H4 (cell line): ENCODE results near the gene CEP128. TPM values are rescaled to one million over a fixed set of nuclear protein-coding genes. Genes with fewer than 3 reads are reported as not detected.

Experiments used
- DNase-seq: peaks from one replicate; pipeline ENCODE4 v3.0.0-alpha.2; 2015; ENCODE audit warnings: low spot score
- total RNA-seq: library from RNA; depleted of rRNA; stranded (reverse); fragments of >200 nt; shearing (Covaris generic); gene quantifications from 2 replicates; pipeline ENCODE4 v1.2.3, GENCODE V29; 2014

The CEP128 gene
- total RNA-seq, 1 experiment from 2014 or later: 5.7 TPM

GRCh38 chr14:80609055-80609454 is 332.5 kb downstream of the CEP128 start:
- no peak for DNase-seq

- DNase-seq: no peak
Observed at GRCh38 chr14:80608563-80608962, 333.0 kb downstream of the CEP128 start.

- DNase-seq: no peak
Observed at GRCh38 chr14:80607430-80608190, 333.9 kb downstream of the CEP128 start.

GRCh38 chr14:80606347-80606772 is 335.2 kb downstream of the CEP128 start:
- no peak for DNase-seq

- DNase-seq: no peak
Observed at GRCh38 chr14:80605536-80605935, 336.0 kb downstream of the CEP128 start.

GRCh38 chr14:80602946-80603345 is 338.6 kb downstream of the CEP128 start:
- no peak for DNase-seq

- DNase-seq: peak; percentile 68
Observed at GRCh38 chr14:80587096-80587724, 354.3 kb downstream of the CEP128 start.

- DNase-seq: no peak
Observed at GRCh38 chr14:80586131-80586530, 355.4 kb downstream of the CEP128 start.

- no peak for DNase-seq
Observed at GRCh38 chr14:80585506-80585835, 356.1 kb downstream of the CEP128 start.

GRCh38 chr14:80584744-80585505 is 356.6 kb downstream of the CEP128 start:
- no peak for DNase-seq

GRCh38 chr14:80577599-80577998 is 363.9 kb downstream of the CEP128 start:
- no peak for DNase-seq

- no peak for DNase-seq
Observed at GRCh38 chr14:80576401-80576800, 365.1 kb downstream of the CEP128 start.

GRCh38 chr14:80575763-80576162 is 365.8 kb downstream of the CEP128 start:
- DNase-seq: no peak

GRCh38 chr14:80572666-80573065 is 368.9 kb downstream of the CEP128 start:
- DNase-seq: no peak

- no peak for DNase-seq
Observed at GRCh38 chr14:80570930-80571298, 370.6 kb downstream of the CEP128 start.

GRCh38 chr14:80567905-80568536 is 373.5 kb downstream of the CEP128 start:
- peak; percentile 55 for DNase-seq

- no peak for DNase-seq
Observed at GRCh38 chr14:80565001-80565400, 376.5 kb downstream of the CEP128 start.

- no peak for DNase-seq
Observed at GRCh38 chr14:80564051-80564450, 377.5 kb downstream of the CEP128 start.

GRCh38 chr14:80560800-80561657 is 380.5 kb downstream of the CEP128 start:
- no peak for DNase-seq

GRCh38 chr14:80554139-80554538 is 387.4 kb downstream of the CEP128 start:
- DNase-seq: no peak

GRCh38 chr14:80549141-80549540 is 392.4 kb downstream of the CEP128 start:
- no peak for DNase-seq
